ENCODE measurements around the gene LAMA1.

DNA sequence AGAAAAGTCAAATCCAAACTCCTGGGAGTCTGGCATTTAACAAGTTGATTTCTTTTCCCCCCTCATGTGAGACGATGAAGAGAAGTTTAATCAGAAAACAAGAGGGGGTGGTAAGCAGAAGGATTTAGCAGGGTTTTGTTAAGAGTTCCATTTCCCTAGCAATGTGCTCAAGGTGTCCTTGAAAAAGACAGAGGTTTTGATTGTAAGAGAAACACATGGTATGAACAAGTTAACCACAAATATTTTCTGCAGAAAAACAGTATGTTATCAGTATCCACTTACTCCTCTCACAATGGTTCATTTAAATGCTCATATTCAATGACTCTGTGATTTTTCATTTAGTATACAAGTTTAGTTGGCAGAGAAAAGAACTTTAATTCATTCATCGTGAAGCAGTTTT, 26.8 kb downstream of the LAMA1 start:
- TF ChIP-seq POLR2A (IDR thresholded peaks at IDR 0.05): no peak
- TF ChIP-seq POLR2AphosphoS5 (IDR thresholded peaks at IDR 0.05): no peak
